Stimulated activated CD4-positive, alpha-beta T cell treated with anti-CD3 and anti-CD28 coated beads, Interleukin-4, amount 100 ng/mL, for 48 hours (primary cell): Measurements from ENCODE around the gene RIN3.

Source experiments
- DNase-seq, 2 donors: peaks; one replicate each; pipeline ENCODE4 v3.0.0-alpha.2; 2020; ENCODE audit warnings: low read depth in 2 of 2

RIN3 gene

DNA sequence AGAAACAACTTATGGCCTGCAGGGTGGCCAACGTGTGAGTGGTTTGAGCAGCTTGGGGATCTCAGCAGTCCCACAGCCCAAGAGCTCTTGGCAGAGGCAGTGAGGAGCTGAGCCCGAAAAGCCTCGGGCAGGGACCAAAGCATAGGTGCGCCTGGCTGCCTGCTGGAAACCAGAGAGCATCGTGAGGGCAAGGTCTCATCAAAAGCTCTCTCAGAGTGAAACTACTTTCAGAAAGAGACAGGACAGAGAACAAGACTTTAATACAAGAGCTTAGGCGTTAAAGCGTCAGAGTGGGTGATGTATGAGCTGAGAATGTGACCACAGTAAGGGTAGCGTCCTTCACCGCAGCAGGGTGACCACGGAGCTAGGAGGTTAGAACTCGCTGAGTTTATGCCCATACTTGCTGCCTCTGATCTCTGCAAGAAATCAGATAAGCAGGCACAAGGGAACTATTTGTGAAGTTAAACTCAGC is 204.0 kb downstream of the RIN3 start:
- no peak for DNase-seq

DNA sequence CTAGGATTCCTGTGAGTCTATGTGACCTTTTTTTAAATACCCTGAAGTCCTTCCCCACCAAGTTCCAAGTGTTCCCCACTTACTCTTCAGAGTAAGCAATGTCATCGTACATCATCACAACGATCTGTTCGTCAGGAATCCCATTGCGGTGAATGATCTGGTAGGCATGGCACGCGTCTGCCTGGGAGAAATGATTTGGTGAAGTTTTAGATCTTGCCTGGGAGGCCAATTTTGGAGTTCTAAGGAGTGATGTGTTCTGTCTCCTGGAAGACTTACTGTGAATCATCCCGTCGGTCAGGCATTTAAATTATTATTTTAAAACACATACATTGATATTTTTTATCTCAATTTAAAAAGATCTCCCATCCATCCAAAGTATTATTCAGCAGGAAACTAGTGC is 205.1 kb downstream of the RIN3 start:
- DNase-seq: no peak

DNA sequence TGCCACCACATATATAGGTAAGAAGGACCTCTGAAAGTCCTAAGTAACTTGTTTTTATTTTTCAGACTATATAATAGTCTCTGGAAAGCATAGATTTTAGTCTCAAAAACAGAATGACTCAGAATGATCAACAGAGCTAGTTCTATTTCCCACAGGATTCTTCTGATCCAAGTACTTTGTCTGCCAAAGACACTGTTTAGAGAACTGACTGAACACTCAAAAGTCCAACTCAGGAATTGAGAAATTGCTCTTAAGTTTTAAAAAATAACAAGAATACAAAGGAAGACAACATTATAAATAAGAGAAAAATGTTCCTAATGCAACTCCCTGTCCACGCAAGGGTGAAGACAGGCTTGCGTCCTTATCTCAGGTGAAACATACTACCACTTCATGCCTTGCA is 205.8 kb downstream of the RIN3 start:
- DNase-seq: no peak

DNA sequence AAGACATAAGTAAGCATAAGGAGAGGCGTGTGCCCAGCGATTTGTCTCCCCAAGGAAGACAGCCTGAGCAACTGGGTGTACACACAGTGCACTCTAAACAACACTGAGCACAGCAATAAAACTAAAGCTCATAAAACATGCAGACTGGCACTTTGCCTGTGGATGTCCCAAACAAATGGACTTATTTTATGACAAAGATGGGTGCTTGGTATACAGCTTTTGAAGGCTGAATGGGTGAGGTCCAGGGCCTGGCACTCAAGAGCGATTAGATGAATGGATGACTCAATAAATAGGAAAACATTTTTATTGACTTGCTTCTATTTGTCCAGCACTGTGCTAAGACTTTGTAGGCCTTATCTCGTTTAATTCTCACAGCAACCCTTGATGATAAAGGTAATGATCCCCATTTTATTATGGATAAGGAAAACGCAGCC is 206.3 kb downstream of the RIN3 start:
- DNase-seq: no peak

DNA sequence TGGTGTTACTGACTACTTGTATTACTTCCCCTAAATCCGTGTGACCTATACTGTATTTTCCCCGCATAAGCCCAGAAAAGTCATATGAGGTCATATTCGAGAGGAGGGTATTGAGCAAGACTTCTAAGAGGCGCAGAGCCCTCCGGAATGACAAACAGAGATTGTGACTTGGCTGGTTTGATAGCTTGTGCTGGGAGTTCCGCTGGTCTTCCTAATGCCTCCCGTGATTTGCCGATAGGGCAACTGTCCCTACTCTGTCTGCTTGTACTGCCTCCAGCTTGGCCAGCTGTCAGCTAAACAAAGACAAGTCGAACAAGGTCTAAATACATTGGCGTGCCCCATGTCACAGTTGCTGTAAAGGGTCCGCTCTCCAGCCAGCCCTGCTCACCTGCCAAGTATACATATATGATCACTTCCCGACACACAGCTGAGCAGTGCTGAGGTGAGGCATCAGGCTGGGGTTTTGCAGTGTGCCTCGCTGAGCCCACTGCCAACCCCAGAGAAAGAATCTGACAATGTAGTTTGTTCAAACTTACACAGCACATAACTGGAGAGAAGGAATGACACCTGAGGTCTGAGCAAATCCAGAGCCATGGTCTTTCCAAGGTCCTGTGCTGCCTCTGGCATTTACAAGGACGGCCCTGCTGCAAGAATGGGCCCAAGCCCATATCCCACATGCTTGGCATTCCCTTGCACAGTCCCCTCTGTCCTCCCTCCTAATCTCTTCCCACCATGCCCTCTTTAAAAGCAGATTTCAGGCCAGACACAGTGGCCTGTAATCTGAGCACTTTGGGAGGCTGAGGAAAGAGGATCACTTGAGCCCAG is 211.1 kb downstream of the RIN3 start:
- no peak for DNase-seq

DNA sequence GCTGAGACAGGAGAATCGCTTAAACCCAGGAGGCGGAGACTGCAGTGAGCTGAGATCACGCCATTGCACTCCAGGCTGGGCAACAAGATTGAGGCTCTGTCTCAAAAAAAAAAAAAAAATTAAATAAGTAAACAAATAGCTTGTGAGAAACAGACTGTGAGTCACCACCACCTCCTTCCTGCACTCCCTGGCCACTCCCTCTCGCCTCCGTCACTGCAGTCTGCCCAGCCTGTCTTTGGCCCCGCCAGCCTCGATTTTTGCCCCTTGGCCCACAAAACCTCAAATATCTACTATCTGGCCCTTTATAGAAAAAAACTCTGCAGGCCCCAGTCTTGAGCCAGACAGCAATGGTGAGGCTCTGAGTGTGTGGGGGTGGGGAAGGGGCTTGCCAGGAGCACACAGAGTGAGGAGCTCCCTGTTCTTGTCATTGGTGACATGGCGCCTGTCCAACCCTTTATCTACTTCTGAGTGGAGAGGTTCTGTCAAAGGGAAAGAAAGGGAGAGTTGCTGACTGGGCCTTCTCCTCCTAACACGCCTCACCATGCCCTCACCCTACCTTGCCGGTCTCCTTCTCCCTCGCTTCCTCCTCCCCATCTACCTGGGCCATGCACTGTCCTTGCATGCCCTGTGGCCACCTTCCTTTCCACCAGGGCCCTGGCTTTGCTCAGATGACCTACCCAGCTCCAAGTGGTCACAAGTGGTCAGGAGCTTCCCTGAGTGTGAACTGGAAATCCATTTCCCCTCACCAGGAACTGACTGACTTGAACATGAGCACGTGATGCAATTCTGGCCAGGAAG is 212.8 kb downstream of the RIN3 start:
- peak in 1 of 2 donors; percentile 16 for DNase-seq

DNA sequence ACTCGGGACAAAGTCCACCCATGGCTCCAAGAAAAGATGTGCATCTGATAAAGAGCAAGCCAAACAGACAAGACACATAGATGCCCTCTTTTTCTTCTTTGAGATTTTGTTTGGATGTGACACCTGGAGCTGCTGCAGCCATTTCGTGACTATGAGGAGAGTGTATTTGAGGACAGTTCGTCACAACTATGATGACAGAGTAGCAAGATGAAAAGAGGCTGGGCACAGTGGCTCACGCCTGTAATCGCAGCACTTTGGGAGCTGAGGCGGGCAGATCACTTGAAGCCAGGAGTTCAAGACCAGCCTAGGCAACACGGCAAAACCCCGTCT is 213.3 kb downstream of the RIN3 start:
- no peak for DNase-seq

DNA sequence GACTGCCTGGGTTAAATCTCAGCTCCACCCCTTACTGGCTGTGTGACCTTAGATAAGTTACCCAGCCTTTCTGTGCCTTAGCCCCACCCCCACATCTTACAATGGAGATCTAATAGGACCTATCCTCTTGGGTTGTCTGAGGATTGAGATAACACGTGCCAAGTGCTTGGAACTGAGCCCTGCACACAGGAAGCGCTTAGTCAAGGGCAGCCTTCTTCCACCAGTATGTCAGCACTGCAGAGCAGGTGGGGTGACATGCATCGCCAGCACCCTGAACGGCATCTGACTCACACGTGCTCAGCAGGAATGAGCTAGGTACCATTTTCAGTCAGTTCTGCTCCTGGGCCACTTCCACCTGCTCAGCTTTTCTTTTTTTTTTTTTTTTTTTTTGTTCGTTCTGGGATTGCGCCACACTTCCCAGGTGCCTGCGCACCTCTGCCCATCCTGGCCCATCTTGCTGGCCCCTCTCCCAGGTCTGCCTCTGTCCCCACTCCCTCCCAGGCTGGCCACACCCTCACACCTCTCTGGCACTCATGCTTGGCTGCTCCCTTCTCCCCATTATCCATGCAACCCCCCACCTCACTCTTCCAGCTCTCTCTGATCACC is 215.3 kb downstream of the RIN3 start:
- peak; percentile 40 to 46 for DNase-seq

DNA sequence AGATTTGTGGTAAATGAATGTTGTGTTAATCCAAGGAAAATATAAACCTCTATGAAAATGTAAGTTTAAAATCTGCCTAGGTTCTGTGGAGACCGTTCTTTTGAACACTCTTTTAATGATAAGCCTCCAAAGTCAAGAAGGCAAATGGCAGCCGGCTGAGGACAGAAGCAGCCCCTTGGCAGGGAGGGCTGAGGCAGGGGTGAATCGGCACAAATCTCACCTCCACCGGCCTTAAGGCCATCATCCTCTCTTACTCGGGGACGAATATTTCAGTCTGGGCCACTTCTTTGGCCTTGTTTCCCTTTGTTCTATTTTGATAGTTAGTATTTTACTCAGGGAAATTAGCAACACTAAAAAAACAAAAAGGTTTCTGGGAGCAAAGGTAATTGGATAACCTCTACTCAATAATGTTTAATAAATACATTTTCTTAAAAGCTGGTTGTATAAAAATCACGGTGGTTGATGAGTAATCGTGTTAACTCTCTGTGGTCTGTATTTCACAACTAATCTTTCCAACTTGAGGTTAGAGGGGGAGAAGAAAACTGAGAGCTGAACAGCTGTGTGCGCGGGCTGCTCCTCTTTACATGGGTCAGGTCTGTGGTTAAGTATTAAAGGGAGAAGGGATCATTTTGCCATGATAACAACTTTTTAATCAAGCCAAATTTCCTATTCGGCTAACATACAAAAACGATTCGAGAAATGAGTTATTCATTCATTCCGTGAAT is 216.2 kb downstream of the RIN3 start:
- peak in 1 of 2 donors; percentile 17 for DNase-seq

DNA sequence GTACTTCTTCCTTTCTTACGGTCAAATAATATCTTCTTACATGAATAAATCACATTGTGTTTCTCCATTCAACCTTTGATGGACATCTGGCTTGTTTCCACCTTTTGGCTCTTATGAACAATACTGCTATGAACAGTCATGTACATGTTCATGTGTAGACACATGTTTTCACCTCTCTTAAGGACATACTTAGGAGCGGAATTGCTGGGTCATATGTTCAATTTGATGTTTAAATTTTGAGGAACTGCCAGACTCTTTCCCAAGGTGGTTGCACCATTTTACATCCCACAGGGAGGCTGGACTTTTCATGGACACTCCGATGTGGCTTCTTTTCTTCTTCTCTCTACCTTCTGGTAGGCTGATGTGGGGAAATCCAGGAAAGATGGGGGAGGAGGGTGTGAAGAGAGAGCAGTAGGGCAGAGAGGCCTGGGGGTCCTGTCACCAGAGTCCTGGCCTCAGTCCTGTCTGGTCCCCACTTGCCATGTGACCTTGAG is 218.1 kb downstream of the RIN3 start:
- DNase-seq: no peak

DNA sequence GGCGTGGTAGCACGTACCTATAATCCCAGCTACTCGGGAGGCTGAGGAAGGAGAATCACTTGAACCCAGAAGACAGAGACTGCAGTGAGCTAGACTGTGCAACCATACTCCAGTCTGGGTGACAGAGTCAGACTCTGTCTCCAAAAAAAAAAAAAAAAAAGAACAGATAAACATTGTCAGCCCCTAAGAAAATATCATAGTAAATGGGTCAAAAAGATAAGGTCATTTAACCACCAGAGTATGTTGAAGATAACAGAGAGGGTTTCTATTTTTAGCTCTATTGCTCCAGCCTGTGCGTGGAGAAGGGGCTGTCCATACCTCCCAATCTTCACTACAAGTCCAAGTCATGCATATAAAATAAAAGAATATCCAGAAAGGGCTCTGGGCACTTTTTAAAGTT is 219.4 kb downstream of the RIN3 start:
- DNase-seq: no peak

DNA sequence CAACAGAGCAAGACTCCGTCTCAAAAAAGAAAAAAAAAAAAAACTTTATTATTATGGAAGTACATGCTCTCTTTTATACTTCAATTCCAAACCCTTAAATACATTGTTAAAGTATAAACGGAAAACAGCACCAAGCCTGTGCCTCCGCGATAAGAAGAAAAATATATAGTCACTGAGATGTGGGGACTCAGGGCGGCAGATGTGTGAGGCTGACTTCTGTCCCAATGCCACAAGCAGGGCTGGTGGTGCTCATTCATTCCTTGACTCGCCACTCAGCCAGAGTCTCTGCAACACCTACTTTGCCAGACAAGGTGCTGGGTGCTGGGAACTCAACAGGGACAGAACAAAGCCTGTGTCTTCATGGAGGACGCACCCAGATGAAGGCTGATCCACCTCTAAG is 221.0 kb downstream of the RIN3 start:
- no peak for DNase-seq

DNA sequence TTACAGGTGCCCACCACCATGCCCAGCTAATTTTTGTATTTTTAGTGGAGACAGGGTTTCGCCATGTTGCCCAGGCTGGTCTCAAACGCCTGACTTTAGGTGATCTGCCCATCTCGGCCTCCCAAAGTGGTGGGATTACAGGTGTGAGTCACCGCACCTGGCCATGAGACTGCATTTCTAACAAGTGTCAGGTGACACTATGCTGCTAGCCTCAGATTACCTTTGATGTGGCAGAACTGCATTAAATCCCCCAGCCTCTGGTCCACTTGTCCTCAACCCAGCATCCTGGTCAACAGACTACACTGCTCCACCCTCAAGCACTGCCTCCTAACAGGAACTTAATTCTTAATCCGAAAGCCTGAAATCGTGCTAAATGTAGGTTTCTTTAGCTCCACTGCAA is 221.8 kb downstream of the RIN3 start:
- no peak for DNase-seq

DNA sequence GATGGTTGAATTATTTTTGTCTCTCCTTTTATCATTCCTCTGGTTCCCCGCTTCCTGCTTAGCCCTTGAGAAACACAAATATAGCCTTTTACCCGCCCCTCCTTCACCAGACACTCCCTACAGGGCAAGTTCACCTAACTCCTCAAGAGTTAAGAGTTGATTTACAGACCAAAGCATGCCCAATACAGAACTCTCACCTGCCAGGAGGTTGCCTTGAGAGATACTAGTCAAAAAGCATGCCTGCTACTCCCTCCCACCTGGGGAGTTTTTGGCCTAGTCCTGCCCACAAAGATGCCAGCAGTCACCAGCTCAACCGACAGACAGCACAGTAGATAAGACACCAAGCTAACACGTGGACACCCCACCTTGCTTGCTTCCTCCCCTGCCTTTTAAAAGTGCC is 223.6 kb downstream of the RIN3 start:
- no peak for DNase-seq

DNA sequence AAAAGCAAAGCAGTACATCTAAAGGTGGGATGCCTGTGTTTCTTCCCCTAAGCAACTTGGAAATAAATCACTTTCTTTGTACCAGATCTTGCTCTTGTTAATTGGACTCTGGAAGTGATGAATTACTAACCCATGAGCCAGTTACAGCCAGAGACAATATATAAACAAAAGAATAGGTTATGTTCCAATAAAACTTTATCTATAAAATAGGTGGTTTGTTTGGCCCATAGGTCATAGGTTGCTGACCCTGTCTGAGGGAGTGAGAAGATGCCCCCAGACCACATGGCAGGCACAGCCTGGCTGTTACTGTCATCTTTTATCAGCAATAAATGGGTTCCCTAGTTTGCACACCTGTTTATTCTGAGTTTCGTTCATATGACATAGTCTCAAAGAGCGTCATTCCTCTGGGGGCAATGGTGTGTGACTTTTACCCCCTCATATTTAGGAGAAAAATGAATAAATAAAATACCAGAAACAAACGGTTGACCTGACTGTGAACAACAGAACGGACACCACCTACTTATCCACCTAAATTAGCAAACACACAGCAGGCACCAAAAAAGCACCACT is 224.1 kb downstream of the RIN3 start:
- DNase-seq: no peak
